ENCODE results near the gene ABHD17C. TPM values are rescaled to one million over a fixed set of nuclear protein-coding genes. Genes with fewer than 3 reads are reported as not detected.
A peak's percentile ranks its signal among the peaks of the same experiment; 100 is the strongest.

ABHD17C gene
- total RNA-seq, 4 donors from 2014 or later, result 0.29 to 13.6 (median 6.5) TPM

GRCh38 chr15:80695911-80696661 is 976 bp downstream of the ABHD17C start:
- Histone ChIP-seq H3K27ac (peak overlapping the region; percentile 81 to 85), H3K27me3 (no peaks in the 10 kb centered on the region), H3K9me3 (no peaks in the 10 kb centered on the region), H3K4me3 (peak overlapping the region; percentile 51 to 75), H3K36me3 (no peaks in the 10 kb centered on the region), H3K4me1 (no peaks in the 10 kb centered on the region)
- peak in 1 of 2 donors; percentile 28 for DNase-seq
- intact Hi-C loops (cut with DNase I; ENCODE audit: low total_unique reads), result no loop called here
- TF ChIP-seq POLR2A (IDR thresholded peaks at IDR 0.05) (no peak), CTCF (IDR thresholded peaks at IDR 0.05) (peak in 1 of 4 experiments; percentile 10)

DNA sequence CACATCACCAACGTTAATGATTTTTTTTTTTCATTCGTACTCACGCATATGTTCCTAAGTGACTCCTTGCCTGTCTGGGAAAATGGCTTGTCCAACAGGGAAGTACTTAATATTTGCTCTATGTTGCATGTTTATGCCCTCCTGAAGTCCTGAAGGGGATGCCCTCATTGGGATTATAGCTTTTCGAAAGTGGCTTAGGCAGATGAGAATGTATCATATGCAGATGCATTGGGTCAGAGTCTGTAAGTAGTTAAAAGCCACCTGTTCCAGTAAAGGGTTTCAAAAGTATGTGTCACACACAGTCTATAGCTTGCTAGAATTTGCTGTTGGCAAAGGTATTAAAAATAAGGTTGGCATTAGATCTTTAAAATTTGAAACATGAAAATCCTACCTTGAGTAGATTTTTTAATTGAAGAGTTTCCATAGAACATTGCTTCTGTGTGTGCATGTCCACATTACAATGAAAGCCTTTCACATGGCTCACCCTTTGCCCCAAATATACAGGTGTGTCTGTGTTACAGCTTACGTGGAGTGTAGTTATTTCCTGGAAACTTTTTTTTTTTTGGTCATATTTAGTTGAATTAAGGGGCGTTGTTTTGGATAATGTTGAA is 2.1 kb downstream of the ABHD17C start:
- no peak for DNase-seq
- Histone ChIP-seq H3K27ac (no peak overlapping the region), H3K4me3 (no peak overlapping the region), H3K4me1 (no peaks in the 10 kb centered on the region), H3K9me3 (no peaks in the 10 kb centered on the region), H3K27me3 (no peaks in the 10 kb centered on the region), H3K36me3 (no peaks in the 10 kb centered on the region)
- intact Hi-C loops (cut with DNase I; ENCODE audit: low total_unique reads), result no loop called here
- TF ChIP-seq CTCF (IDR thresholded peaks at IDR 0.05), result no peak
- no peak for TF ChIP-seq POLR2A (IDR thresholded peaks at IDR 0.05)

- Histone ChIP-seq H3K4me1 (no peaks in the 10 kb centered on the region), H3K27ac (no peak overlapping the region), H3K9me3 (no peaks in the 10 kb centered on the region), H3K27me3 (no peaks in the 10 kb centered on the region), H3K4me3 (no peak overlapping the region), H3K36me3 (no peaks in the 10 kb centered on the region)
- intact Hi-C loops (cut with DNase I; ENCODE audit: low total_unique reads), result no loop called here
- TF ChIP-seq POLR2A (IDR thresholded peaks at IDR 0.05), result no peak
- no peak for TF ChIP-seq CTCF (IDR thresholded peaks at IDR 0.05)
- DNase-seq, result no peak
These were observed 3.6 kb downstream of the ABHD17C start for GRCh38 chr15:80698676-80699075.

- TF ChIP-seq CTCF (IDR thresholded peaks at IDR 0.05), result no peak
- no peak for TF ChIP-seq POLR2A (IDR thresholded peaks at IDR 0.05)
- Histone ChIP-seq H3K27ac (no peak overlapping the region), H3K9me3 (no peaks in the 10 kb centered on the region), H3K36me3 (no peaks in the 10 kb centered on the region), H3K4me3 (no peak overlapping the region), H3K4me1 (no peaks in the 10 kb centered on the region), H3K27me3 (no peaks in the 10 kb centered on the region)
- intact Hi-C loops (cut with DNase I; ENCODE audit: low total_unique reads), result loop anchor here (10.0 kb wide), 1 partner anchor 245 kb away; no protein-coding TSS in a partner anchor
- DNase-seq, result no peak
These were observed 4.9 kb downstream of the ABHD17C start for GRCh38 chr15:80699981-80700380.

DNA sequence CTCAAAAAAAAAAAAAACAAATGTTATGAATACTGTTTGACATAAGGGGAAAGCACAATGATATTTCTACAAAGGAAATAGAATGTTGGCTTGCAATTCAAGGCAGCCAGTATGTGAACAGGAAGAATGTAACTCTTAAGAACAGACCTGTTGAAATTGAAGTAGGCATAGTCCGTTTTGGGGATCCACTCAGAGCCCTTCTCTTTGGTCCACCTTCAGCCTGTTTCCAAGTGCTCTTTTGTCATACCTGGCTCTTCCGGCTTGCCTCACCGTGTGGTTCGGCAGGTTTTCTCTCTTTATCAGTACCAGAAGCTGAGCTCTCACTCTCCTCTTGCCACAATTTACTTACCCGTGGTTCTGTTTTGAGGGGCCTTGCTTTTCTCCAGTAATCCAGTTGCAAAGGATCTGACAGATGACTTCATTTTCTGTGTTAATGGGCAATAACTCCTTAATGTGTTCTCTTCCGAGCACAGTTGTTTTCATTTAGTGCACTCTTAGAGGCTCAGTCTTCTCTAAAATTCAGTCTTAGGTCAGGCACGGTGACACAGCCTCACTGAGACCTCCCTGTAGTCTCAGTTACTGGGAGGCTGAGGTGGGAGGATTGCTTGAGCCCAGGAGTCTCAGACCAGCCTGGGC is 6.7 kb downstream of the ABHD17C start:
- Histone ChIP-seq H3K27ac (peak overlapping the region in 1 of 2 donors; percentile 10), H3K4me3 (no peak overlapping the region), H3K36me3 (no peaks in the 10 kb centered on the region), H3K27me3 (no peaks in the 10 kb centered on the region), H3K4me1 (no peaks in the 10 kb centered on the region), H3K9me3 (no peaks in the 10 kb centered on the region)
- no peak for TF ChIP-seq POLR2A (IDR thresholded peaks at IDR 0.05)
- no peak for TF ChIP-seq CTCF (IDR thresholded peaks at IDR 0.05)
- intact Hi-C loops (cut with DNase I; ENCODE audit: low total_unique reads), result loop anchor here (10.0 kb wide), 1 partner anchor 247 kb away; no protein-coding TSS in a partner anchor
- no peak for DNase-seq

Measured in uterus (tissue), 4 donors.